KMS-11 (cell line): ENCODE results near the gene GRIA4.

Experiments
- H2AFZ ChIP-seq: fragments of 200-600 bp; sonication (generic); 2 replicates; pipeline ENCODE4 v1.6.1; 2016; ENCODE audit warnings: antibody characterized with exemption, mixed run types, low read depth
- H3K27ac ChIP-seq: fragments of 200-600 bp; sonication (generic); 2 replicates; pipeline ENCODE4 v1.6.1; 2016; ENCODE audit warnings: mild to moderate bottlenecking, mixed run types
- H3K27me3 ChIP-seq: fragments of 200-600 bp; sonication (generic); 2 replicates; pipeline ENCODE4 v1.6.1; 2017; ENCODE audit warnings: mild to moderate bottlenecking, low read depth, mixed run types, moderate library complexity; ENCODE audit not compliant: insufficient read depth
- H3K36me3 ChIP-seq: fragments of 200-600 bp; sonication (generic); 2 replicates; pipeline ENCODE4 v1.6.1; 2017; ENCODE audit warnings: mild to moderate bottlenecking, mixed run types; ENCODE audit not compliant: insufficient read depth
- H3K4me1 ChIP-seq: fragments of 200-600 bp; sonication (generic); 2 replicates; pipeline ENCODE4 v1.6.1; 2016; ENCODE audit warnings: mild to moderate bottlenecking, low read depth, mixed run types; ENCODE audit not compliant: poor library complexity, severe bottlenecking
- H3K4me2 ChIP-seq: fragments of 200-600 bp; sonication (generic); 2 replicates; pipeline ENCODE4 v1.7.0; 2016; ENCODE audit warnings: mild to moderate bottlenecking, mixed run types
- H3K4me3 ChIP-seq: fragments of 200-600 bp; sonication (generic); IDR thresholded peaks from 2 replicates; pipeline ENCODE4 v1.6.1; 2017; ENCODE audit warnings: low read depth, low read length, mixed read lengths; ENCODE audit not compliant: insufficient read depth
- H3K79me2 ChIP-seq: fragments of 200-600 bp; sonication (generic); 2 replicates; pipeline ENCODE4 v1.6.1; 2016; ENCODE audit warnings: low read depth, mixed run types; ENCODE audit not compliant: insufficient read depth
- H3K9ac ChIP-seq: fragments of 200-600 bp; sonication (generic); 2 replicates; pipeline ENCODE4 v1.6.1; 2016; ENCODE audit warnings: mild to moderate bottlenecking, mixed run types
- H4K20me1 ChIP-seq: fragments of 200-600 bp; sonication (generic); 2 replicates; pipeline ENCODE4 v1.6.1; 2016; ENCODE audit warnings: mild to moderate bottlenecking, mixed run types; ENCODE audit not compliant: insufficient read depth
- TF ChIP-seq, protein P1 (sequence below): fragments of 200-600 bp; sonication (generic); conservative IDR thresholded peaks from 2 replicates; pipeline ENCODE4 v1.6.1; 2017; ENCODE audit warnings: low read depth, mild to moderate bottlenecking, antibody characterized with exemption, low read length, moderate library complexity, mixed read lengths

Gene GRIA4

DNA sequence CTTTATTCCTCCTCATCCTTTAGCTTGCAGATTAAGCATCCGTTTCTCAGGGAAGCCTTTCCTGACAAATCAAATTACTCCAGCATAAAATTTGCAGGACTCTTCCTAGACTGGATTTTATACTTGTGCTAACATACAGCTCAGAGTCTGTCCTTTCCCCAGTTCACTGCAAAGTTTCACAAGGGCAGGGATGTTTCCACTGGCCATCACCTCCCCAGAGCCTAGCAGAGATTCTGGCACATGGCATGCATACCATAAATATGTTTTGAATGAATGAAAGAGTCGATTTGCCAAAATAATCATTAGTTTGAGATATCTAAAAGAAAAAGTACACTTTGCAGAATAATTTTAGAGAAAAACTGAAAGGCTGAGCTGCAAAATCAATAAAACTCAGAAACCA lies 401.6 kb downstream of the GRIA4 start:
- Histone ChIP-seq H3K4me2 (no peak overlapping the region), H3K4me1 (no peaks in the 10 kb centered on the region), H3K27ac (no peak overlapping the region), H3K9ac (no peak overlapping the region), H3K4me3 (no peak overlapping the region), H3K36me3 (no peaks in the 10 kb centered on the region), H2AFZ (no peak overlapping the region), H3K27me3 (no peaks in the 10 kb centered on the region), H4K20me1 (no peaks in the 10 kb centered on the region), H3K79me2 (no peaks in the 10 kb centered on the region)
- TF ChIP-seq, protein P1, sequence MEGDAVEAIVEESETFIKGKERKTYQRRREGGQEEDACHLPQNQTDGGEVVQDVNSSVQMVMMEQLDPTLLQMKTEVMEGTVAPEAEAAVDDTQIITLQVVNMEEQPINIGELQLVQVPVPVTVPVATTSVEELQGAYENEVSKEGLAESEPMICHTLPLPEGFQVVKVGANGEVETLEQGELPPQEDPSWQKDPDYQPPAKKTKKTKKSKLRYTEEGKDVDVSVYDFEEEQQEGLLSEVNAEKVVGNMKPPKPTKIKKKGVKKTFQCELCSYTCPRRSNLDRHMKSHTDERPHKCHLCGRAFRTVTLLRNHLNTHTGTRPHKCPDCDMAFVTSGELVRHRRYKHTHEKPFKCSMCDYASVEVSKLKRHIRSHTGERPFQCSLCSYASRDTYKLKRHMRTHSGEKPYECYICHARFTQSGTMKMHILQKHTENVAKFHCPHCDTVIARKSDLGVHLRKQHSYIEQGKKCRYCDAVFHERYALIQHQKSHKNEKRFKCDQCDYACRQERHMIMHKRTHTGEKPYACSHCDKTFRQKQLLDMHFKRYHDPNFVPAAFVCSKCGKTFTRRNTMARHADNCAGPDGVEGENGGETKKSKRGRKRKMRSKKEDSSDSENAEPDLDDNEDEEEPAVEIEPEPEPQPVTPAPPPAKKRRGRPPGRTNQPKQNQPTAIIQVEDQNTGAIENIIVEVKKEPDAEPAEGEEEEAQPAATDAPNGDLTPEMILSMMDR, result no peak

DNA sequence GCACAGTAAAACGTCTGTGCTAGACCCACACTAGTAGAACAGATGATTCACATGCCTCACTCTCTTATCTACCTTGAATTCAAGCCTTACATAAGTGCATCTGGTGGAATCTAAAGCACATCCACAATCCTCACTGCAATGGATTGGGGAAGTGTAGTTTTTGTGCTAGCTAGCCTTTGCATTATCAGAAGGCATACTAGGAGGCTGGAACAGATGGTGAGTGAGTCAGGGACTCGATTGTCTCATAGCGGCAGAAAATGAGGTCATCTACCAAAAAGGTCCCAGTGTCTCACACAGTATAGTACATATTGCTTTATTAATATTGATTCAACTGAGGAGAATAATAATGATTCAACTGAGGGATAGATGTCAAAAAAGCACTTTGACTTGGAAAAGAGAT lies 402.9 kb downstream of the GRIA4 start:
- H3K4me3 ChIP-seq, result no peak overlapping the region
- no peak overlapping the region for H3K4me2 ChIP-seq
- no peak overlapping the region for H3K9ac ChIP-seq
- H3K36me3 ChIP-seq, result no peaks in the 10 kb centered on the region
- no peak overlapping the region for H3K27ac ChIP-seq
- H2AFZ ChIP-seq, result no peak overlapping the region
- H3K4me1 ChIP-seq, result no peaks in the 10 kb centered on the region
- TF ChIP-seq, protein P1, result no peak
- no peaks in the 10 kb centered on the region for H3K27me3 ChIP-seq
- no peaks in the 10 kb centered on the region for H3K79me2 ChIP-seq
- H4K20me1 ChIP-seq, result no peaks in the 10 kb centered on the region

DNA sequence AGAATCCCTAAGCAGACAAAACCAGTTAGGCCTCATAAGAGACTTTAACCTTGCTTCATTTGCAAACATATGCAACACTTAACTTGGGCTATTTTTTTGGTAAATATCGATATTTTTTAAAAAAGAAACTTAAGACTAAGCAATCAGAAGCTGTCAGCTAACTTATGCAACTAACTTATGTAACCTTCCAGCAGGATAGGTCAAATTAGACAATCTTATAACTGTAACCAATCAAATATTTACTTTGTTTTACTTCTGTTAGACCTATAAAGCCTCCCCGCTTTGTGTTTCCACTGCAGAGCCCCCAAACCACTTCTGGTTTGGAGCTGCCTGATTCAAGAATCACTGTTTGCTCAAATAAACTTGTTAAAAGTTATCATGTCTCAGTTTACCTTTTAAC lies 404.2 kb downstream of the GRIA4 start:
- H3K27me3 ChIP-seq, result no peaks in the 10 kb centered on the region
- H3K4me3 ChIP-seq, result no peak overlapping the region
- no peak overlapping the region for H3K4me2 ChIP-seq
- H3K27ac ChIP-seq, result no peak overlapping the region
- H3K79me2 ChIP-seq, result no peaks in the 10 kb centered on the region
- no peak overlapping the region for H2AFZ ChIP-seq
- TF ChIP-seq, protein P1, result no peak
- no peaks in the 10 kb centered on the region for H3K4me1 ChIP-seq
- no peaks in the 10 kb centered on the region for H4K20me1 ChIP-seq
- H3K36me3 ChIP-seq, result no peaks in the 10 kb centered on the region
- H3K9ac ChIP-seq, result no peak overlapping the region

DNA sequence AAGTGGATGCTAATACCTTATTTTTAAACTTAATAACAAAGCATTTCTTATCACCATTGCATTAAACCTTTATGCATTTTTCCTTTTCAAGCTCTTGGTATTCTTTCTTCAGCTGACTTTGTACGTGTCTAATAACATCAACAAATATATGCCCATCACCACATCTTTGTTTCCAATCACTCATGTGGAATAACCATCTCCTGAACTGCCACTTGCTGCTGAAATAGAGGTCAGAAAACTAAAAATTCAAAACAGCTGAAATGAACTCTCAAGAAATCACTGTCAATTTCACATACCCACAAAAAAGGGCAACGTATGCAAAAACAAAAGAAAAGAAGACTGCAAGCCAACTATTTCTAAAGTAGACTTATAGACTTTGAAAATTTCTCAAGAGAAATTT lies 404.7 kb downstream of the GRIA4 start:
- Histone ChIP-seq H3K4me1 (no peaks in the 10 kb centered on the region), H3K79me2 (no peaks in the 10 kb centered on the region), H3K36me3 (no peaks in the 10 kb centered on the region), H3K27ac (no peak overlapping the region), H4K20me1 (no peaks in the 10 kb centered on the region), H3K4me2 (no peak overlapping the region), H3K27me3 (no peaks in the 10 kb centered on the region), H3K9ac (no peak overlapping the region), H3K4me3 (no peak overlapping the region), H2AFZ (no peak overlapping the region)
- TF ChIP-seq, protein P1, result no peak

DNA sequence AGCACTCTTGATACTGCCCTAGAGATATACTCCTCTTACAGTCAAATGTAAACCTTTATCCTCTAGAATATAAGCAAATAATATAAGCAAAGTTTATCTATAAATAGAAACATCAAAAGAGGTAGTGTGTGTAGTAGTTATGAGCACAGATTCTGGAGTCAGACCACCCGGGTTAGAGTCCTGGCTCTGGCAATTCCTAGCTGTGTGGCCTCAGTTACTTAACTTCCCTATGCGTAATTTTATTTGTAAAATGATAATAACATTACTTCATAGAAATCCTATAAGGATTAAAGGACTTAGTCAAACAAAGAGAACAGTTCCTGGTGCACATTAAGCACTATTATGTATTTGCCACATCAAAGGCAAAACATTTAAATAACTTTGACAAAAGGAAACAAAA lies 405.2 kb downstream of the GRIA4 start:
- Histone ChIP-seq H3K9ac (no peak overlapping the region), H3K4me3 (no peak overlapping the region), H2AFZ (no peak overlapping the region), H3K4me2 (no peak overlapping the region), H3K4me1 (no peaks in the 10 kb centered on the region), H3K79me2 (no peaks in the 10 kb centered on the region), H4K20me1 (no peaks in the 10 kb centered on the region), H3K27ac (no peak overlapping the region), H3K27me3 (no peaks in the 10 kb centered on the region), H3K36me3 (no peaks in the 10 kb centered on the region)
- TF ChIP-seq, protein P1, result no peak
